Measurements from ENCODE around the gene MYBPH.

MYBPH gene

DNA sequence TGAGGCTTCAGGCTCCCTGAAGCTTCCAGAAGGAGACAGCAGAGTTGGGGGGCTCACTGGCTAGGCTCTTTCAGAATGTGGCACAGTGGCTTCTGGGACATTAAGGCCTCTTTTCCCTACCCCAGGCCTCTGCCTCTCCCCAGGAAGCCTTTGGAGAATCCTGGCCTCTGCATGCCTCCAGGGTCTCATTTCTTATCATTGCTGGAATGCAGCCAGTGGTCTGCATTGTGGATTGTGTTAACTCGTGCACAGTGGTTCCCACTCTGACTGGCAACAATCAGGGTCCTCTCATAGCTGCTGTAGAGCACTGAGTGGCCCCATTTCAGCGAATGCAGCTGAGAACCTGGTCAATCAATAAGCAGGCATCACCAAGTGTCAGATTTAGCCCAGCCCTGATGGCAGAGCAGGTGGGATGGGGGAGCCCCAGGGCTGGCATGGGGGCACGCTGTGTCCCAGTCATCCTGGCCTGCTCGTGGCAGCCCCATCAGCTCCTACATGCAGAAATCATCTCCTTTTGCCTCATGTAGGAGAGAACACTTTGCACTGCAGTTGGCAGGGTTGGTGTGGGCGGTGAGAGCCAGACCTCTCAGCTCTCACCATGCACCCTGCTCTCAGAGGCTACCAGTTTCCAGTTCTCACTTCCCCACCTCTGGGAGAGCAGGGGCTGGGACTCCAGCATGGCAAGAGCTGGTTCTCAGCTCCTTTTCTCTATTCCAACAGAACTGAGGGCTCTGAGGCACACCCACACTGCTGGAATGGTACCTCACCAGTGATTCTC is 34.7 kb downstream of the MYBPH start:
- no peak overlapping the region for H3K4me3 ChIP-seq (ENCODE audit: low read depth, low read length)
- TF ChIP-seq, protein P1, sequence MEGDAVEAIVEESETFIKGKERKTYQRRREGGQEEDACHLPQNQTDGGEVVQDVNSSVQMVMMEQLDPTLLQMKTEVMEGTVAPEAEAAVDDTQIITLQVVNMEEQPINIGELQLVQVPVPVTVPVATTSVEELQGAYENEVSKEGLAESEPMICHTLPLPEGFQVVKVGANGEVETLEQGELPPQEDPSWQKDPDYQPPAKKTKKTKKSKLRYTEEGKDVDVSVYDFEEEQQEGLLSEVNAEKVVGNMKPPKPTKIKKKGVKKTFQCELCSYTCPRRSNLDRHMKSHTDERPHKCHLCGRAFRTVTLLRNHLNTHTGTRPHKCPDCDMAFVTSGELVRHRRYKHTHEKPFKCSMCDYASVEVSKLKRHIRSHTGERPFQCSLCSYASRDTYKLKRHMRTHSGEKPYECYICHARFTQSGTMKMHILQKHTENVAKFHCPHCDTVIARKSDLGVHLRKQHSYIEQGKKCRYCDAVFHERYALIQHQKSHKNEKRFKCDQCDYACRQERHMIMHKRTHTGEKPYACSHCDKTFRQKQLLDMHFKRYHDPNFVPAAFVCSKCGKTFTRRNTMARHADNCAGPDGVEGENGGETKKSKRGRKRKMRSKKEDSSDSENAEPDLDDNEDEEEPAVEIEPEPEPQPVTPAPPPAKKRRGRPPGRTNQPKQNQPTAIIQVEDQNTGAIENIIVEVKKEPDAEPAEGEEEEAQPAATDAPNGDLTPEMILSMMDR (IDR thresholded peaks at IDR 0.05; ENCODE audit: low read depth, low read length): no peak

DNA sequence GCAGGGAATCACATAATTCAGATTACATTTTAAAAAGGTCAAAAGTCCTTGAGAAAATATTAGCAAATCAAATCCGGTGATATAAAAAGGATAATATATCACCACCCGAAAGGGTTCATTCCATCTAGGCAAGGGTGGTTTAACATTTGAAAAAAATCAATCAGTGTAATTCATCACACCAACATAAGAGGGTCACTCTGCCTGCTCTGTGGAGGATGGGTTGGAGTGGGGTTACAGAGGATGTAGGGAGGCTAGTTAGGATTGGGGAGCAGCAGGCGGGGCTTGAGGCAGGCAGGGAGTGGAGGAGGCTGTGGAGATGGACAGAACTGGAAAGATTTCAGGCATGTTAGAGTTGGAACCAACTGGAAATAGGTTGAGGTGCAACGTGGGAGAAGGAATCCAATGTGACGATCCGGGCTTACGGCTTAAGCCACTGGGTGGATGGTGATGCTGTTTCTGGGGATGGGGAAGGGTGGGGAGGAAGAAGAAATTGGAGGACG is 35.6 kb downstream of the MYBPH start:
- TF ChIP-seq, protein P1 (IDR thresholded peaks at IDR 0.05; ENCODE audit: low read depth, low read length): no peak
- no peak overlapping the region for H3K4me3 ChIP-seq (ENCODE audit: low read depth, low read length)

DNA sequence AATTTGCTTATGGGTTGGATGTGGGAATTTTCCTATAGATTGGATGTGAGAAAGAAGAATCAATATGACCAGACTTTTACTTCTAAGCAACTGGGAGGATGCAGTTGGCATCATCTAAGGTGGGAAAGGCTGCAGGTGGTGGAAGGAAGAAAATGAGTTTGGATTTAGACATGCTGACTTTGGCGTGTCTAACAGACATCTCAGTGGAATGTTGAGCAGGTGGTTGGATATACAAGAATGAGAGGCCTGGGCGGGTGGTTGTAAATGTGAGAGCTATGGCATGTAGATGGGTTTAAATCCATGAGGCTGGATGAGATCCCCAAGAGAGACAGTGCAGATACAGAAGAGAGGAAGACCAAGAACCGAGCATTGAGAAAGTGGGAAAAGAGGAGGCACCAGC is 37.6 kb downstream of the MYBPH start:
- no peak overlapping the region for H3K4me3 ChIP-seq (ENCODE audit: low read depth, low read length)

DNA sequence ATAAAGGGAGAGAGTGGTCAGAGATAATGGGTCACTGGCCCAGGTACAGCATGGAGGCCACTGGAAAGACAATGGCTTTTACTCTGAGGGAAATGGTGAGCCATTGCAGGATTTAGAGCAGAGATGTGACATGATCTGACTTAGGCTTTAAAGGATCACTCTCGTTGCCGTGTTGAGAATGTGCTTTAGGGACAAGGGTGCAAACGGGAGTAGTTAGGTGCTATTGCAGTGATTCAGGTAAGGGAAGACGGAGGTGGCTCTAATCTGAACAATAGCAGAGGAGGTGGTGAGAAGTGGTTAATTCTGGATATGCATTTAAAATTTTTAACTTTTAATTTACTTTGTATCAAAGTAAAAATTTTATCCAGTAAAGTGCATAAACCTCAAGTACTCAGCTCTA is 38.3 kb downstream of the MYBPH start:
- no peak overlapping the region for H3K4me3 ChIP-seq (ENCODE audit: low read depth, low read length)
- TF ChIP-seq, protein P1 (IDR thresholded peaks at IDR 0.05; ENCODE audit: low read depth, low read length): no peak

More for the DNA sequence above, 37.6 kb downstream of the MYBPH start:
- TF ChIP-seq, protein P1 (IDR thresholded peaks at IDR 0.05; ENCODE audit: low read depth, low read length): no peak

- H3K4me3 ChIP-seq (ENCODE audit: low read depth, low read length): no peak overlapping the region
- TF ChIP-seq, protein P1 (IDR thresholded peaks at IDR 0.05; ENCODE audit: low read depth, low read length): no peak
These were observed 39.1 kb downstream of the MYBPH start for GRCh38 chr1:203136409-203137042.

DNA sequence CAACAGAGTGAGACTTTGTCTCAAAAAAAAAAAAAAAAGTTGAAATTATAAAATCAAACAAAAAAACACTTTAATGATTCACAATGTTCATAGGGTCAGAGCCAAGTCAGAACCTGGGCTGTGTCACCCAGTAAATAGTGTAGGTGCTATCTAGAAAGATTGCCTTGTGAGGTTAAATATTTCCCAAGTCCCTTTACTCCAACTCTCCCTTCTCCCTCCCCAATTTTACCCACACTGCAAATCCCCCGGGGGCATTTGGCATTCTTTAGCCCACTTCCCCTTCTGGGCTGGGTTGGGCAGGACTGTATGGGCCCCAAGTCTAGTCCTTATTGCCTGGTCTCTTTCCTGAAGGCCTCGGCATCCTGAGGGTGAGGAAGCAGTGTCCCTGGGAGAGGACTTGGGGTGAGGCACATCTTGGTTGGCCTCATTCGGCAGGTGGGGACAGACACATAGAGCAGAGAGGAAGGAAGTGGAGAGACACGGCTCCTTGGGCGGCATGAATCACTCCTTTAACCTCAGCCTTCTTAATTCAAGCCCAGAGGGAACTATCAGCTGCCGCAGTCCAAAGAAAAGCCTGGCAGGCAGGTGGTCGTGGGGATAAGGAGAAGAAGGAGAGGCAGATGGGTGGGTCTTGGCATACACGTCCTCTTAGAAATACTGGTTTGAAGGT is 39.9 kb downstream of the MYBPH start:
- H3K4me3 ChIP-seq (ENCODE audit: low read depth, low read length): no peak overlapping the region
- TF ChIP-seq, protein P1 (IDR thresholded peaks at IDR 0.05; ENCODE audit: low read depth, low read length): no peak

Measured in WI38 (cell line).